AG04449 (cell line): ENCODE data around the gene SLCO2B1.
A peak's percentile ranks its signal among the peaks of the same experiment; 100 is the strongest.

Experiments
- CTCF ChIA-PET: fragments of 350-600 bp; formaldehyde crosslinking; extraction: SDS; loops from one replicate; lab custom pipeline; 2021; ENCODE audit warnings: antibody characterized with exemption; lab: Yijun Ruan, JAX
- POLR2A ChIA-PET: fragments of 400-600, 350-600 bp; formaldehyde crosslinking; extraction: SDS; loops from one replicate; lab custom pipeline; 2020; ENCODE audit warnings: antibody characterized with exemption, inconsistent platforms; lab: Yijun Ruan, JAX
- DNase-seq: peaks from one replicate; pipeline ENCODE4 v3.0.0-alpha.2; 2010; ENCODE audit warnings: low read depth, low spot score
- H3K4me3 ChIP-seq: 2 replicates; pipeline ENCODE4 v1.5.1; 2011; ENCODE audit warnings: low read depth, mild to moderate bottlenecking, control low read depth, low read length
- TF ChIP-seq, protein P1 (sequence below): IDR thresholded peaks from one replicate; pipeline ENCODE4 v1.5.1; 2011; ENCODE audit warnings: mild to moderate bottlenecking, moderate library complexity, low read length, control low read depth, inconsistent platforms; ENCODE audit not compliant: insufficient read depth; ENCODE audit errors: missing control alignments

SLCO2B1 gene

DNA sequence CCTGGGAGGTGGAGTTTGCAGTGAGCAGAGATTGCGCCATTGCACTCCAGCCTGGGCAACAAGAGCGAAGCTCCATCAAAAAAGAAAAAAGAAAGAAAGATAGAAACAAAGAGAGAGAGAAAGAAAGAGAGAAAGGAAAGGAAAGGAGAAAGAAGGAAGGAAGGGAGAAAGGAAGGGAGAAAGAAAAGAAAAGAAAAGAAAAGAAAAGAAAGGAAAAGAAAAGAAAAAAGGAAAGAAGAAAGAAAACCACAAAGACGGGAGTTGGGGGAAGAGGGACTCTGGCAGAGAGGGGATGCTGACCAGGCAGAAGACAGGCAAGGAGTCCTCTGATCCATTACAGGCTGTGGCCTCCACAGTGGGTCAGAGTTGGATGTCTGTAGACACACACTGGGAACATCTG is 18.8 kb upstream of the SLCO2B1 start:
- CTCF ChIA-PET = interaction anchor here (1.0 to 10.3 kb wide), 4 partner anchors 11 to 118 kb away, joined by 3 to 114 read pairs (median 8); no protein-coding TSS in a partner anchor
- POLR2A ChIA-PET = interaction anchor here (0.6 kb wide), 1 partner anchor 171 kb away, joined by 3 read pairs; no protein-coding TSS in a partner anchor
- TF ChIP-seq, protein P1, sequence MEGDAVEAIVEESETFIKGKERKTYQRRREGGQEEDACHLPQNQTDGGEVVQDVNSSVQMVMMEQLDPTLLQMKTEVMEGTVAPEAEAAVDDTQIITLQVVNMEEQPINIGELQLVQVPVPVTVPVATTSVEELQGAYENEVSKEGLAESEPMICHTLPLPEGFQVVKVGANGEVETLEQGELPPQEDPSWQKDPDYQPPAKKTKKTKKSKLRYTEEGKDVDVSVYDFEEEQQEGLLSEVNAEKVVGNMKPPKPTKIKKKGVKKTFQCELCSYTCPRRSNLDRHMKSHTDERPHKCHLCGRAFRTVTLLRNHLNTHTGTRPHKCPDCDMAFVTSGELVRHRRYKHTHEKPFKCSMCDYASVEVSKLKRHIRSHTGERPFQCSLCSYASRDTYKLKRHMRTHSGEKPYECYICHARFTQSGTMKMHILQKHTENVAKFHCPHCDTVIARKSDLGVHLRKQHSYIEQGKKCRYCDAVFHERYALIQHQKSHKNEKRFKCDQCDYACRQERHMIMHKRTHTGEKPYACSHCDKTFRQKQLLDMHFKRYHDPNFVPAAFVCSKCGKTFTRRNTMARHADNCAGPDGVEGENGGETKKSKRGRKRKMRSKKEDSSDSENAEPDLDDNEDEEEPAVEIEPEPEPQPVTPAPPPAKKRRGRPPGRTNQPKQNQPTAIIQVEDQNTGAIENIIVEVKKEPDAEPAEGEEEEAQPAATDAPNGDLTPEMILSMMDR = no peak

DNA sequence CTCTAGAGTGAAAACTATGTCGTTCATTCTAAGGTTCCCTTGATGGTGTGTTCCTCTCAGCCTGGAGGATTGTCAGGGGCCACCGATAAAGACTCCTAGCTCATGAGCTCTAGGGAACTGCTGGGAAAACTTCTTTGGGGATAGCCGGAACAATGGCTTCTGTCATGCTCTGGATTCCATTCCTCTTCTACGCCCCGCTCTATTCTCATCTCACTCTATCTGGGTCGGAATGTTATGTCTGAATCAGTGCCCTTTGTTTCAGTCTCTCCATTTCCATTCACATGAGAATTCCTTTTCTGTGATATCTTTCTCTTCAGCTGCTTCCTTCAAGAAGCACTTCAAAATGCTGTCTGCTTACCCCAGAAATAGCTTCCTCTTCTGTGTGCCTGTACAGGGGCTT is 16.9 kb upstream of the SLCO2B1 start:
- H3K4me3 ChIP-seq = no peak overlapping the region
- CTCF ChIA-PET = interaction anchor here (0.8 to 10.3 kb wide), 7 partner anchors 9 to 115 kb away, joined by 3 to 114 read pairs (median 5); no protein-coding TSS in a partner anchor
- POLR2A ChIA-PET = no interaction called here
- DNase-seq = no peak
- TF ChIP-seq, protein P1 = no peak

More for the DNA sequence above, 18.8 kb upstream of the SLCO2B1 start:
- H3K4me3 ChIP-seq = no peak overlapping the region
- no peak for DNase-seq

DNA sequence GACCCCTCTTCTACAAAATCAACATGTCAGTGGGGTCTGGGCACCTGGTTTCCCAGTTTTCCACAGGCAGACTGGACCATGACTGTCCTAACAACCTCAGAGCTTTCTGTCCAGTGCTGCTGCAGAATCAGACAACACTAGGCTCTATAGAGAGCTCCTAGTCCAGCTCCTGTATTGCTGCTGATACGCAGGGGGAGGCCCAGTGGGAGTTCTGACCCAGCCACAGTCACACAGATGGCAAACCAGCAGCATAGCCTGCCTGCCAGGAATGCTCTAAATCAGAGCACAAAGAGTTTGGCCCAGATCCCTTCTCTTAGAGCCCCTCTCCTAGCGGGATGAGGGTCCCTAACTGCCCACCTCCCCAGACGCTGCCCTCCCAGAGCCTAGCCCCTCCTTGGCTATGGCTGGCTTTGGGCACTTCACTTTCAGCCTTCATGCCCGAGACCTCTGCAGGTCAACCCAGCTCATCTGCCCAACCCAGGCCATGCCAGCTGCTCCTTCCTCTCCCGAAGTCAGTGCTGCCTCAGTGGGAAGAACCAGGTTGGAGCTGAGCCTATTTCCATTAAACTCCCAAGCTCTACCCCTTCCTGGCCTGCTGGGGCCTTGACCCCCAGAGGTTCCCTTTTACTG is 15.8 kb upstream of the SLCO2B1 start:
- ChIA-PET CTCF (interaction anchor here (1.0 to 10.3 kb wide), 5 partner anchors 8 to 114 kb away, joined by 3 to 114 read pairs (median 4); no protein-coding TSS in a partner anchor), POLR2A (no interaction called here)
- no peak for DNase-seq
- no peak overlapping the region for H3K4me3 ChIP-seq
- TF ChIP-seq, protein P1 = no peak

DNA sequence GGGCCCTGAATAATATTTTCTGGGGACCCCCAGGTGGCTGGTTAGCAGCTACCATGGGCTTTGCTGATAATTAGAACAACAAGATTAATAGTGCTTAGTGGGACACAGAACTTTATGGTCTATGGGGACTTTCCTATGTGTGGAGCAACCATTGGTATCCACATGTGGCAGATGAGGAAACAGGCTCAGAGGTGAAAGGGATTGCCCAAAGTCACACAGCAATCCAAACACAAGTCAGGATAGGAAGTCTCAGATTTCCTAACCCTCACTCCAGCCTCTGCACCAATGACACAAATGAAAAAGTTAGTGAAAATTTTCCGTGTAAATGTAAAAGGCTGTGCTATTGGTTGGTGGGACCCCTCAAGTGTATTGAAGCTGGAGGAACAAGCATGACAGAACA is 15.3 kb upstream of the SLCO2B1 start:
- POLR2A ChIA-PET = no interaction called here
- H3K4me3 ChIP-seq = no peak overlapping the region
- DNase-seq = no peak
- CTCF ChIA-PET = interaction anchor here (1.0 to 10.3 kb wide), 4 partner anchors 7 to 113 kb away, joined by 3 to 114 read pairs (median 8); no protein-coding TSS in a partner anchor
- TF ChIP-seq, protein P1 = no peak

DNA sequence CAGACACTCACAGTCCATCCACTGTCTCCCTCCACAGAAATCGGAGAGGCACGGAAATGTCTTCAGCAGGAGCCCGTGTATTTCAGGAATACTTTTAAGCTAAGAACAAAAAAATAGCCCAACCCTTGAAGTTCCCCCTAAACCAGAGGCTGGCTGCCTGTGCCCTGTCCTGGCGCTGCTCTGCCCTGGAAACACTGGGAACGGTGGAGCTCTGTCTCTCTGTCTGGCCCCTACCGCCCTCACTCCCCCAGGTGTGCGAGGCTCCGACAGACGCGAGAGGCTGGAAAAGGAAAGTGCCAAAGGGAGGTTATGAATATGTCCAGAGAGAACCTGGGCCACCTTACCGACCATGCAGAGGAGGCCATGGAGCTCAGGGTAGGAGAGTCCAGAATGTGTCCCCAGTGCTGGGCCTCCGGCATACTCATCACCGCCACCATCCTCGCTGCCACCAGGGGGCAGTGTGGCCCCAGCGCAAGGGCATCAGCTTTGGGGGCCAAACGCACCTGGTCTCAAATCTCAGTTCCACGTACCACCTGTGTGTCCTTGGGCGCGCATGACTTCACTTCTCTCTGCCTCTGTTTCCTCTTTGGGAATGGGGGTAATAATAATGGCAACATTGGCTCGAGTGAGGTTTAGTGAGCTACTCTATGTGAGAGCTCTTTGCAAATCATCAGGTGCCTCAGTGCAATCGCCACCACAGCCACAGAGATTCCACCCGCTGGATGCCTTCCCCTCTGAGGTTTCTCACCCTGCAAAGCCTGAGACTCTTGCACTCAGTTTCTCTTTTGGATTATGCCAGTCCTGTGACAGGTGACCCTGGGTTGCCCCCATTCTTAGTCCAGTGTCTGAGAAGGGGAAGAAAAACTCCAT is 10.4 kb upstream of the SLCO2B1 start:
- TF ChIP-seq, protein P1 = peak; percentile 94
- no peak overlapping the region for H3K4me3 ChIP-seq
- POLR2A ChIA-PET = no interaction called here

More for the DNA sequence above, 10.4 kb upstream of the SLCO2B1 start:
- DNase-seq = no peak
- CTCF ChIA-PET = interaction anchor here (0.7 to 15.7 kb wide), 49 partner anchors 10 to 245 kb away, joined by 3 to 501 read pairs (median 7); partner anchors contain the start of genes OR2AT4, SLCO2B1 and TPBGL
